ENCODE data around the gene VAPB.

The VAPB gene

DNA sequence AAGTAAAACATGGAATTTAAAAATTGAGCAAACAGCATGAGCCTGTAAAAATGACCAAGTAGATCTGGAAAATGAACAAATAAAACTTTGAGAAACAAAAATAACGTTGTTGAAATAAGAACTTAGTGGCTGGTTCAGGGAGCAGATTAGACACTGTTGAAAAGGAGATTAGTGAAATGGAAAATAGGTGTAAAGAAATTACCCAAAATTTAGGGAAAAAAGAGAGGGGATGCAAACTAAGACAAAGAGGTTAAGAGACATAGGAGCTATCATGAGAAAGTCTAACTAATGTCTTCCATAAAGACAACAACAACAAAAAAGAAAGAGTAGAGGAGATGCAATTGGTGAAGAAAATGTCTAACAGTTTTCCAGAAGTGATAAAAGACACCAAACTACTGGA lies 97.2 kb downstream of the VAPB start:
- DNase-seq = no peak

DNA sequence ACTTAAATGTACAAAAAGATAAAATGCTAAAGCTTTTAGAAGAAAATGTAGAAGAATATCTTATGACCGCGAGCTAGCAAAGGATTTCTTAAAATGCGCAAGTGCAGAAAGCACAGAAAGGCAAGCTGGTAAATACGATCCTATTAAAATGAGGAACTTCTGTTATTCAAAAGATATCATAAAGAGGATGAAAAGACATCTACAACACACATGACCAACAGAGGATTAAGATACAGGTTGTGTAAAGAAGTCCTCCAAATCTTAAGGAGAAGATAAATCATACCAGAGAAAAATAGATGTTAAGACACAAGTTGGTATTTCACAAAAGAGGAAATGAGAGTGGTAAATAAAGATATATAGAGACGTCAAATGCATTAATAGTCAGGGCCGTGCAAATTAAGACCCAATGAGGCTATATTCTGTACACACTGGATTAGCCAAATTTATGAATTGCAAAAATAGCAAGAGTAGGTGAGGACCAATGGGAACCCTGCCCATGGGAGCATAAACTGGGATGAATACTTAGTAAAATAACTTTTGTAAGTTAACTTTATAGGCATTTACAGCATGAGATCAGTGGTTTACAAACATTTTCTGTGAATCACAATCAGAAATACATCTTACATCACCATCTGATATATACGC lies 103.2 kb downstream of the VAPB start:
- no peak for DNase-seq

DNA sequence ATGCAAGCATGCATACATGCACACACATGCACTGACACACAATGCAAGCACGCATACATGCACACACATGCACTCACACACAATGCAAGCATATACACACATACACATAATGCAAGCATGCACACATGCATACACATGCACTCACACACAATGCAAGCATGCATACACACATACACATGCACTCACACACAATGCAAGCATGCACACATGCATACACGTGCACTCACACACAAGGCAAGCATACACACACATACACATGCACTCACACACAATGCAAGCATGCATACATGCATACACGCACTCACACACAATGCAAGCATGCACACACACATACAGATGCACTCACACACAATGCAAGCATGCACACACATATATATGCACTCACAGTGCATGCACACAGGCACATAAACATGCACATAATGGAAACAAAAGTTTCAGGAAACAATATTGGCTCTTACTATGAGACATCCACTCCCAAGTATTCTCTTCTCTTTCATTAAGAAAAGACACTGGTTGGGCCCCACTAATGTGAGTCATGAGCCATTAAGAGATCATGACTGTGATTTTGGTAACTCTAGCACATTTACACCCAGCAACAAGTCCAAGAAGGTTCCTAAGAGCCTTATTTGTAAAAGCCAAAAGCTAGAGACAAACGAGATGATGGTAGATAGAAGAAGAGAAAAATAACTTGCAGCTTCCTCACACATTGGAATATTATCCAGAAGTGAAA lies 103.9 kb downstream of the VAPB start:
- DNase-seq = no peak

DNA sequence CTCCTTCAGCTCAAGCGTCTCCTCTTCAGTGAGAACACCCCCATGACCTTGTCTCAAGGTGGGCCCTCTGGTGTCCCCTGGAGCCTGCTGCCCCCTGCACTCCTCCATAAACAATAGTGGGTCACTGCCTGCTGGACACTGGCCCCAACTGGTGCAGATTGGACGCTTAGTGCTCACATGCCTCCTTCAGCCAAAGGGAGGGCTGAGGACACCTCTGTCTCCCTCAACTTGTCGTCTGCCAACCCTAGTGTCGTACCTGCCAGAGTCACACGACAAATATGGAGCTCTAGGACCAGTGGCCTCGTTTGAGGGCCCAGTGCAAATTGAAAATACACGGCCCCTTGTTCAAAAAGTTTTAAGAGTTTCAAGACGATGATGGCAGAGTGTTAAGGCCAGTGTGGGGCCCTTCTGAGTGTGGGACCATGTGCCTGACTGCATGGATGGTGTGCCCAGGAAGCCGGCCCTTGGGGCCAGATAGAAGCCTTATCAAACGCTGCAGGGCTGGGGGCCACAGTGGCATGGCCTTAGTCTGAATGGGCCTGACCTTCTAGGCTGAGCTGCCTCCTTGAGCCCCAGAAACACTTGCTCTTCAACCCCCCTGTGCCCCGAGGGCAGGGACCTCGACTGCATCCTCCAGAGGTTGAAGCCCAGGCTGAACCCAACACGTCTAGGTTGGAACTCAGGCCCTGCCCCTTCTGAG lies 106.0 kb downstream of the VAPB start:
- DNase-seq = no peak

DNA sequence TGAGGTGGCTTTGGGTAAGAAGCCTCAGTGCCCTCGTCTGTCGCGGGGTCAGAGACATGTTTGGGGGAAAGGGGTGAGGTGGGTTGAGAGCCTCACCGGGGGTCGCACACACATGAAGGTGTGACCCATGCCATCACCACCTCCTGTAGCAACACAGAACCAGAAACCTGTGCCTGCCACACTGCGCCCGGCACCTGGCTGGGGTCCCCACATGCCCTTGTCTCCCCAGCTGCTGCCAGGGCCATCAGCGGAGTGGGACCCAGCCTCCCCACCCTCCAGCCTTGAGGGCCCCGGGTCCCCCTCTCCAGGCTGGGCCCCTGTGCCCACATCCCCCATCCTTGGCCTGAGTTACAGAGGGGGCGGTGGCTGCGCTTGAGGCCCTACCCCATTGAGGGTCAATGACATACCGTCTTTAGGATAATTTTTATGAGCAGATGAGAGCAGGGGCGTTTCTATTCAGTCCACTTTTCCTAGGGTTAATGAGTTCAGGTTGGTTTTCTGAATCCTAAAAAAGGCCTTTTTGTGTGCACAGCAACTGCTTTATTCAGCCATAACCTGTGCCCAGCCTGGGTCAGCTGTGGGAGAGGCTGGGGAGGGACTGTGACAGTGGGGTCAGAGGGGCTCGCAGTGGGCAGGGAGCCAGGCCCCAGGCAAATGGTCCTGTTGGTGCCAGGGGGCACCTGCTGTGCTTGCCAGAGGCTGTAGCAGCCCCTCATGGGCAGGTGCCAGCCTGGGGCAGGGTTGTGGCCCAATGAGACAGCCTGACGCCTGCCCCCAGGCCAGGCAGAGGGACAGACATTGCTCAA lies 106.8 kb downstream of the VAPB start:
- no peak for DNase-seq

DNA sequence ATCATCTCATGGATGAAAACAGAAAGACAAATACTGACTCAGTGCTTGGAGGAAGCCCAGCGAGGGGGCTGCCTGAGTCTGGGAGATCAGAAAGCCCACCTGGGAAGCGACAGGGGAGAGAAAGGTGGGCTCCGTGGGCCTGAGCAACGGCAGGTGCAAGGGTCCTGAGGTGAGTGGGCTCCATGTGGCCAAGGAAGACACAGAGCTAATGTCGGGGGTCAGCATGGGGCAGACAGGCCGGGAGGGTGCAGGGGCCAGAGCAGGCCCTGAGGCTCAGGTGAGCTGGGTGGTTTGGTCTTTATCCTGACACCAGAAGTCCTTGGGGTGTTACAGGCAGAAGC lies 107.4 kb downstream of the VAPB start:
- DNase-seq = no peak

DNA sequence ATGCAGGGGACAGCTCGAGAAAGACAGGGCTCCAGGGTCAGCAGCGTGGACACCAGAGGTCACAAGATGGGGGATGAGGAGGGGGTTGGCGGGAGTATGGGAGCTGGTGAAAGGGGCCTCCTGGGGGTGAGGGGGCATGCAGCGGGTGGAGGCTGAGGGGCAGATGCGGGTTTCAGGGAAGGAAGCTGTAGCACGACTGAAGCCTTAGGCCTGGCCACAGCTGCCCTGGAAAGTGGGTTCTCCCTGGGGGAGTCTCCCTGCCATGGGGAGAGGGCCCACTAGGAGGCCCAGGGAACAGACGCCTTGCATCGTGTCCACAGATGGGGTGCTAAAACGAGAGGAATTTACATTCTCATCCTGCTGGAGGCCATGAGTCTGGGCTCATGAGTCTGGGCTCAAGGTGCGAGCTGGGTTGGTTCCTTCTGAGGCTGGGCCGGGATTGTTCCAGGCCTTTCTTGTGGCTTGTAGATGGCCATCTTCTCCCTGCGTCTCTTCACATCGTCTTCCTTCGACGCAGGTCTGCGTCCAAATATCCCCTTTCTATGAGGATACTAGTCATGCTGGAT lies 108.1 kb downstream of the VAPB start:
- DNase-seq = no peak

DNA sequence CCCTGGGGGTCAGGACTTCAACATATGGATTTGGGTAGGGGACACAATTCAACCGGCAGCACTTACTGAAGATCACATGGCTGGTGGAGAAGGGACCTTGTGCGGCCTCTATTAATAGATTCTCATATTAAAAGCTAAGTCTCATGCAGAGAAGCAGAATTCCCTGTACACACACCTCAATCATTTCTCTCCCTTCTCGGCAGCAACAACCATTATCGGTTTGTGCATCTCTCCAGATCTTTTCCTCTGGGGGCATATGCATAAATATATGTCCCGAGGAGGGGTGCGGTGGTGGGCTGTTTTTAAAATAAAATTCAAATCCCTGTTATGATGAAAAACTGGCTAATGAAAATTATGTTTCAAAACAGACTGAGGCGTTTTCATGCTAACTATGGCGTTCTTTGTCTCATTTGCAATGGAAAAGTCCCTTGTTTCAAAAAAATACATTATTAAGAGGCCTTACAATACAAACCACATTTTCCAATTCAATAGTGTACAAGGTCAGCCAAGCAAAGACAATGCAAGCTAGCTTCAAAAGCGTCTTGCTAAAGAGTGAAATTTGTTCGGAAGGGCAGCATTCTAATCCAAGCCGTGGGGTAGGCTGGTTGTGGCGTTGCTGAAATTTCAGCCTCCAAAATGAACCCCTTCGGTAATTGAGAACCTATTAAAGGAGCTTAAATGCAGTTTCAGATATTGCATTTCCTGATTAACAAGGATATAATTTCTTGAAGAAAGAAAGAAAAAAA lies 108.9 kb downstream of the VAPB start:
- DNase-seq = no peak

DNA sequence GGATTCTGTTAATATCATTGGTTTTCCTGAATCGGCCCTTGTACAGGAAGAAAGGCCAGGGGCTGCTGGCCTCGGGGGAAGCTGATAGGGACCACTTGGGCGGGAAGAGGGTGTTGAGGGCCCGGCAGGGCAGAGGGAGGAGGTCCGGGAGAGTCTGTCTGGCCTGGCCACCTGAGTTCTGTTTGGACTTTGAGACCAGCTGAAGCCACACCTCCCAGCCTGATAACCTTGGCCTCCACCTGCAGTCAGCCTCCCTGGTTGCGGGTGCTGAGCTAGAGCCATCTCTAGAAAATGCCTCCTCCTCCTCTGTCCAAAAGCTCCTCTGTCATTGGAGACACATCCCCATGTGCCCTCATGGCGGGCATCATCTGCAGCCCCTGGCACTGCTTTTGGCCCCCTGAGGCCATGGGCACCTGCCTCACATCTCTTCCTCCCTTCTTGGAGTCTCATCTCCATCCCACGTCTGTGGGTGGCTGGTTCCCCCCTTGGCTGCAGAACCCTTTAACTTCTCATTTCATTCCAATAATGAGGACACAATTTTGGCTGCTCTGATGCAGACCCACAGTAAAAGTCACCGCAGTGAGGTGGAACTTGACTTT lies 109.5 kb downstream of the VAPB start:
- DNase-seq = no peak

DNA sequence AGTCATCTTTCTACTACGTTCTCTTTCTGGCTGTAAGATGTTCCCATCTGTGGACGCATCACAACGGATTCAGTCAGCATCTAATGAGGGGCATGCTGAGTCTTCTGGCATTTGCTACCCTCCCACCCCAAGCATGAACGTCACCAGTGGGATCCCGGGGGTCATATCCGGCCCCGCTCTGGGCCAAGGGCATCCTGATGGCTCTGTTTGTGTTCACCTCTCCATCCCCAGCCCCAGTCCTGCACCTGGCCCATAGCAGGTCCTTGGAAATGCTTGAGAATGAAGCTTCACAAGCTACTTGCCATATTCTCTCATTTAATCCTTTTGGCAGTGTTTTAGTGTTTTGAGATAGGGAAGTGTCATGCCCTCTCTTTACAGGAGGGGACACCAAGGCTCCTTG lies 111.2 kb downstream of the VAPB start:
- no peak for DNase-seq
